Renal cortex interstitium (tissue), 11 donors: Measurements from ENCODE around the gene FBXO22. TPM values are rescaled to one million over a fixed set of nuclear protein-coding genes. Genes with fewer than 3 reads are reported as not detected.
"Not testable (repeated sequence)": the region's sequence is repeated elsewhere in the genome, so short reads cannot be mapped to it uniquely, and the experiment has no call there.

Experiments
- DNase-seq, 11 donors: peaks; one replicate each; pipeline ENCODE4 v3.0.0-alpha.2; 2013; ENCODE audit warnings: low read depth in 9 of 11, low spot score in 4 of 11; ENCODE audit errors: extremely low read depth in 1 of 11
- polyA plus RNA-seq, 3 donors: library from polyadenylated mRNA; unstranded; fragments of 120-200 nt; gene quantifications; one replicate each; pipeline ENCODE4 v1.2.1, GENCODE V29; 2013; ENCODE audit not compliant: insufficient read length in 3 of 3

Gene FBXO22
- polyA plus RNA-seq, 3 donors: 44.0 to 51.2 (median 47.3) TPM

DNA sequence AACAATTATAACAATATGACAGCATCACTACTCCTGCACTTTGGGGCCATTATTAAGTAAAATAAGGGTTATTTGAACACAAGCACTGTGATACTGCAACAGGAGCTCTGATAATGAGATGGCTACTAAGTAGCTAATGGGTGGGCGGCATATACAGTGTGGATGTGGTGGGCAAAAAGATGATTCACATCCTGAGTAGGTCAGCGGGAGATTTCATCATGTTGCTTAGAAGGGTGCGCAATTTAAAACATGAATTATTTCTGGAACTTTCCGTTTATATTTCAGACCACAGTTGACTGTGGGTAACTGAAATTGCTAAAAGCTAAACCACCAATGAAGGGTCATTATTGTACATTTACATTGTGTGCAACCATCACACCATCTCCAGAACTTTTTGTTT, 42.3 kb downstream of the FBXO22 start:
- no peak for DNase-seq

DNA sequence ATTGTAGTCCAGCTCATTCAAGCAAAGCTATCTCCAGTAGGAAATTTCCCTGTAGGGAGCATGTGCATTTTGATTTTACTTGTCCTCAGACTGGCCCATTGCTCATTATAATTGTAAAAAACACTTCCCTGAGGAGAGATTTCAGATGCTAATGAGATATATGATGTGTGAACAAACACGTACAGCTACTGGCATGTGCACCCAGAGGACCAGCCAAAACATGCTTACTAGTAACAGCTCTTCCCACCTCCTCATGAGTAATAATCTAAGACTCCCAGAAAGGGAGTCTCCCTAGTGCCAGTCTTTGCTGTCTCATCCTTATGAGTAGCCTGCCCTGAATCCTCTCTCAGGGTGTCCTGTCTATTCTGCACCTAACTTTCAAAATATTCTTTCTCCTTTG, 43.4 kb downstream of the FBXO22 start:
- DNase-seq: no peak

DNA sequence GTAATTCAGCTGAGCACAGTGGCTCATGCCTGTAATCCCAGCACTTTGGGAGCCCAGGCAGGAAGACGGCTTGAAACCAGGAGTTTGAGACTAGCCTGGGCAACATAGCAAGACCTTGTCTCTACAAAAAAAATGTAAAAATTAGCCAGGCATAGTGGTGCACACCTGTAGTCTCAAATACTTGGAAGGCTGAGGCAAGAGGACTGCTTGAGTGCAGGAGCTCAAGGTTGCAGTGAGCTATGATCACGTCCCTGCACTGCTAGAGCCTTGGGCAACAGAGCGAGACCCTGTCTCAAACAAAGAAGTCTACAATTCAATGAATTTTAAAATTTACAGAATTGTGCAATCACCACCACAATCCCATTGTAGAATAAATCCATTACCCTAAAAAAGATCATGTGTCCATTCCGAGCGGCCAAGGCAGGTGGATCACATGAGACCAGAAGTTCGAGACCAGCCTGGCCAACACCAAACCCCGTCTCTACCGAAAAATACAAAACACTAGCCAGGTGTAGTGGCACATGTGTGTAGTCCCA, 45.2 kb downstream of the FBXO22 start:
- no peak for DNase-seq

DNA sequence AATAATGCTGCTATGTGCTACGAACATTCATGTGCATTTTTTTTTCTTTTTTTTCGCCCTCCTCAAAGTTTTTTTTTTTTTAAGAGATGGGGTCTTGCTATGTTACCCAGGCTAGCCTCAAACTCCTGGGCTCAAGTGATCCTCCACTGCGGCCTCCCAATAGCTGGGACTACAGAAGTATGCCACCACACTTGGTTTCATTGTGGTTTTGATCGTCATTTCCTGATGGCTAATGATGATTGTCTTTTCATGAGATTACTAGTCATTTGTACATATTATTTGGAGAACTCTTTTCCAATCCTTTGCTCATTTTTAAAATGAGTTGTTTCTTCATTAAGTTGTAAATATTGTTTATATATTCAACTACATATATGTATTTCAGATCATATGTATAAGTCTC, 48.8 kb downstream of the FBXO22 start:
- DNase-seq: no peak

DNA sequence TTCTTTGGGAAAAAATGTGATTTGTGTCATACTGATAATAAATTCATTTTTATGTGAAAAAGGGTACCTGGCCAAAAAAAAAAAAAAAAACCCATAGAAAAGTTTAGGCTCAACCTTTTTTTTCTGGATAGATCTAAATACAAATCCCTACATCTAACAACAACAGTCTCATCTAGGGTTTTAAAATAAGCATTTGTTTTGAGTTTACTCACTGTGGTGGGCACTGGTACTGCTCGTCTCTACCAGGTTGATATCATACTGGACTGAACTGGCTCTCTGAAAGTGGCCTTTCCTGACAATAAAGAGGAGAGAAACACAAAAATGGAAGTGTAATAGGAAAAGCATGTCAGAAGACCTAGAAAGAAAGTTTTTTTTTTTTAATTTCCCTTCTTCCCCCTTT, 52.0 kb downstream of the FBXO22 start:
- DNase-seq: no peak

DNA sequence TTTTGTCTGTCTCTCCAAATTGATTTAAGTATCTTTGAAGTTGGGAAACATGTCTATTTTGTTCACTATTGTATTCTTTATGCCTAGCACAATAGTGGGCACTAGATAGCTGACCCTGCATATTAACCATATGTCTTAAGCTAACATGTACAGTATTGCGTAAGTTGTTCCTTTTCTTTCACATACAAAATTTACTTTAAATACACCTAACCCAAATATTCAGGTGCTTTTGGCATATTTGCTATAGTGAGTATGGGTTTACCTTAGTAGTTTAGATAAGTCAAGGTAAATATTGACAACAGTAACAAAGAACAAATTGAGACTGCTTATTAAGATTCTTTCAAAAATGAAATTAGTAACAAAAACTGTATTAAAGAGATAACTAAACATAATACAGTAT, 57.7 kb downstream of the FBXO22 start:
- DNase-seq: no peak

DNA sequence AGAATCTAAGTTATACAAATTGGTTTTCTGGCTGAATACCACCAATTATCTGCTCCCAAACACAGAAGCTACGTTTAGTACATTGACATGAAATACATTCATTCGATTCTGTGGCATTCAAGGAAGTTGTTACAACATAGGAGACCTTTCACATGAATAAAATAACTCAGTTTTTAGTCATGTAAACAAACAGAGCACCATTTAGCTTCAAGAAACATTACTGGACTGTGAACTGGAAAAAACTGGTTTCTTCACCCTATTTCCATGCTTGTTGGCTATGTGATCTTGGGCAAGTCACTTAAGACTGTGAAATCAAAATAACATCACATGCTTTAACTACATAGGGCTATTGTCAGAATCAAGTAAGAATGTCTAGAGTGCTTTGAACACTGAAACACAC, 62.4 kb downstream of the FBXO22 start:
- DNase-seq: no peak

DNA sequence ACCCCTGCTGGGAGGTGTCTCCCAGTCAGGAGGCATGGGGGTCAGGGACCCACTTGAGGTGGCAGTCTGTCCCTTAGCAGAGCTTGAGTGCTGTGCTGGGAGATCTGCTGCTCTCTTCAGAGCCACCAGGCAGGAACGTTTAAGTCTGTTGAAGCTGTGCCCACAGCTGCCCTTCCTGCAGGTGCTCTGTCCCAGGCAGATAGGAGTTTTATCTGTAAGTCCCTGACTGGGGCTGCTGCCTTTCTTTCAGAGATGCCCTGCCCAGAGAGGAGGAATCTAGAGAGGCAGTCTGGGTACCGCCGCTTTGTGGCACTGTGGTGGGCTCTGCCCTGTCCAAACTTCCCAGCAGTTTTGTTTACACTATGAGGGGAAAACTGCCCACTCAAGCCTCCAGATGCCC, 73.1 kb downstream of the FBXO22 start:
- DNase-seq: not testable (repeated sequence)

DNA sequence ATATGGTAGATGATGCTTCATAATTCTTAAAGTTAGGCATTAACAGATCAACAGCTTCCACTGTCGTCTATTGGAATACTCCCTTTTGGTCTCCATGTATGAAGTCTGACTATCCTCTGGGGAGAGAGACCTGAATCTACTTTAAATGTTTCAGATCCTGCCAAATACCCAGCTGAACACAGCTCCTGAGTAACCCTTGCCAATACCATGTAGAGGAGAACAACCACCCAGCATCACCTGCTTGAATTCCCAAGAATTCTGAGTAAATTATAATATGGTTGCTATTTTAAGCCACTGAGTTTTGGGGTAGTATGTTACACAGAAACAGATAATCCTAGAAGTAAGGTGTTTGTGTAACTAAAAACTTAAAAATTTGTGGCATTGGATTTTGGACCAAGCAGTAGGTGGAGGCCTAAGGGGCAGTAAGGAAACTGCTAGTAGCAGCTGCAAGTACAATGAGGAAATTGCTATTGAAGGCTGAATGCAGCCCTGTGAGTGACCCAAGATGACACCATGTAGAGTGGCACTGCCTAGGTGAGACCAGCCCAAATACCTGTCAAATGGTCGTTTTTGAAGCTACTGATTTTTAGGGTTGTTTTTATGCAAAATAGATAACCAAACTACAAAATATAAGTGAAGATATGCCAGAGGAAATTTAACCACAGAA, 77.6 kb downstream of the FBXO22 start:
- DNase-seq: no peak

DNA sequence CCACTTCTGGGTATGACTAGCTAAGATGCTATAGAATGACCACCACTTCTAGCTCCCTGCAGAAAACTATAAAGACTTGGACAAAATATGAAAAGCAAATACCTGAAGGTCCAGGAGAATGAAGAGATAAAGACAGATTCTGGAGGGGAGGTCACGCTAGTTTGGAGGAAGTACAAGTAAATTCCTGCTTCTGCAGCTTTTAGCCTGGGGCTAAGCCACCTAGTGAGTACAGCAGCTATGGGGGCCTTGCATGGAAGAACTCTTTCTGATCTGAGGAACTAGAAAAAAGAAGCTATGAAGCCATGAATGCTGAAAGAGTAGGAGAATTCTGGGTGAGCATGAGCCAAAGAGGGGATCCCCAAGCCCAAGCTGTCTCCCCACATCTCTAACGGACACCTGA, 78.8 kb downstream of the FBXO22 start:
- DNase-seq: no peak

DNA sequence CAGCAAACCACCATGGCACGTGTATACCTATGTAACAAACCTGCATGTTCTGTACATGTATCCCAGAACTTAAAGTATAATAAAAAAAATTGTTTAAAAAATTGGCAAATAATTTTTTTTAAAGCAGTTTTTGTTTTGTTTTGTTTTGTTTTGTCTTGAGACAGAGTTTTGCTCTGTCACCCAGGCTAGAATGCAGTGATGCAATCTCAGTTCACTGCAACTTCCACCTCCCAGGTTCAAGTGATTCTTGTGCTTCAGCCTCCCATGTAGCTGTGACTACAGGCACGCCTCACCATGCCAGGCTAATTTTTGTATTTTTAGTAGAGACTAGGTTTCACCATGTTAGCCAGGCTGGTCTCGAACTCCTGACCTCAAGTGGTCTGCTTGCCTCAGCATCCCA, 81.0 kb downstream of the FBXO22 start:
- not testable (repeated sequence) for DNase-seq

DNA sequence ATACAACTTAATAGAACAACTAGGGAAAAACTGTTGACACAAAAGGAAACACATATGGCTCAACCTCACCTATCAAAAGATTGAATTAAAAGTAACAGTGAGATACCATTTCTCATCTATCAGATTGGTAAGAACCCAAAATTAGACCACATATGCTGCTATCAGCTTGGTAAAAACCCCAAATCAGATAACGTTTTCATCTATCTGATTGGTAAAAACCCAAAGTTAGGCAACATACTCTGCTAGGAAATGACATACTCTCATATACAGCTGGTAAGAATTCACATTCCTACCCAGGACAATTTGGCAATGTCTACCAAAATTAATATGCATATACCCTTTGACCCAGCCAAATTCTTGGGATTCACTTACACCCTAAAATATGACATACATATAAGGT, 82.3 kb downstream of the FBXO22 start:
- no peak for DNase-seq

DNA sequence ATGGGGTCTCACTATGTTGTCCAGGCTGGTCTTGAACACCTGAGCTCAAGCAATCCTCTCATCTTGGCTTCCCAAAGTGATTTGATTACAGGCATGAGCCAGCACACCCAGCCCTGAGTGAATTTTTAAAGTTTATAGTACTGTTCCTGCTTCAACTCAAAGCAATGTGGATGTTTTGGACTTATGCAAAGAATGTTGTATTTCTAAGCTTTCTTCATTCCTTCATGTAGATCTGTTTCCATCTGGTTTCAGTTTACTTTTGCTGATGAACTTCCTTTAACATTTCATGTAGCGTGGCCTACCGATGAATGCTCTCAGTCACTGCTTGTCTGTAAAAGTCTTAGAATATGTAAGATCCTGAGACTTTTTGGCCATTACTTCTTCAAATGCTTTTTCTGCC, 85.4 kb downstream of the FBXO22 start:
- no peak for DNase-seq

DNA sequence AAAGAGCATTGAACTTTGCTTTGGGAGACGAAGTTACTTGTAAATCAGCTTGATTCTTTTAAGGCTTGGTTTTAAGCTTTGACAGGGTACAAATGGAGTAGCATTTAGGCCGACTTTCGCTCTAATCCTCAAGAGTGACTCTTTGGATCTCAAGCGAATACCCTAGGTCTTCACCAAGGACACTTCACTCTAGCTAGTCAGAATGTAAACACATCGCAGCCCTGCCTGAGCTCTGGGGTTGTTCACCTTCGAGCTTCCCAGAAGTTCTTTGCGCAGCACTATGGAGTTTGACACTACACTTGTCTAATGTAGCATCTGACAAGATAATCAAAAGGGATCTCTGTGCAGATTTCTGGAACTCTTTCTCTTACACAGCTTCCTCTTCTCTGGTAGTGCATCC, 86.2 kb downstream of the FBXO22 start:
- DNase-seq: no peak

Other genes starting within 250 kb of the FBXO22 start
- gene CSPG4, start 191.0 kb upstream of the FBXO22 start, polyA plus RNA-seq: 10 to 100 TPM in 1 of 3 donors, 1 to 10 TPM in 2; 7.3 to 11.1 (median 7.5) TPM
- 10 to 100 TPM; 45.6 to 54.0 (median 46.0) TPM for gene UBE2Q2, start 60.4 kb upstream of the FBXO22 start, polyA plus RNA-seq
- gene NRG4, start 108.5 kb downstream of the FBXO22 start, polyA plus RNA-seq: 1 to 10 TPM; 5.9 to 9.4 (median 7.1) TPM
- 10 to 100 TPM in 2 of 3 donors, 1 to 10 TPM in 1; 9.8 to 14.1 (median 12.7) TPM for gene TMEM266, start 156.1 kb downstream of the FBXO22 start, polyA plus RNA-seq